M059J (cell line): ENCODE measurements around the gene UBAC1. TPM values are rescaled to one million over a fixed set of nuclear protein-coding genes. Genes with fewer than 3 reads are reported as not detected.

Experiments used
- DNase-seq: peaks from one replicate; pipeline ENCODE4 v3.0.0-alpha.2; 2012; ENCODE audit warnings: low read depth
- total RNA-seq: library from RNA; depleted of rRNA; stranded (reverse); fragments of >200 nt; shearing (Covaris generic); gene quantifications from 2 replicates; pipeline ENCODE4 v1.2.3, GENCODE V29; 2014

The UBAC1 gene
- total RNA-seq, 1 experiment from 2014 or later = 54.6 TPM

GRCh38 chr9:135993765-135994500 lies 32.8 kb upstream of the UBAC1 start:
- peak; percentile 20 for DNase-seq

DNA sequence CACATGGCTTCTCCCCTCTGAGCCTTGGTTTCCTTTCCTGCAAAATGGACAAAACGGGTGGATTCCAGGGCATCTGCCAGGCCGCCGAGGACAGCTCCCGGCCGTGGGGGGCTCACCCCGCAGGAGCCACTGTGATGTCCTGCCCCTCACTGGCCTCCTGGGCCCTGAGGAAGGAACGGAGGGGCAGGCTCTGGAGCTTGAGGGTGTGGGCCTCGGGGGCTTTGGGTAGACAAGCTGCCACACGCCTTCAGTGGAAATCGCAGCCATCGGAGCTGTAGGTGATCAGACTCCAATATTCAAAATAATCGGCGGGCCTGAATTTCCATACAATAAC lies 32.2 kb upstream of the UBAC1 start:
- no peak for DNase-seq

- DNase-seq = peak; percentile 67
These were observed 31.6 kb upstream of the UBAC1 start for GRCh38 chr9:135992486-135993408.

GRCh38 chr9:135991771-135992170 lies 30.6 kb upstream of the UBAC1 start:
- DNase-seq = no peak

GRCh38 chr9:135990468-135991429 lies 29.6 kb upstream of the UBAC1 start:
- no peak for DNase-seq

GRCh38 chr9:135989722-135990467 lies 28.7 kb upstream of the UBAC1 start:
- DNase-seq = no peak

- no peak for DNase-seq
These were observed 28.0 kb upstream of the UBAC1 start for GRCh38 chr9:135989157-135989556.

DNA sequence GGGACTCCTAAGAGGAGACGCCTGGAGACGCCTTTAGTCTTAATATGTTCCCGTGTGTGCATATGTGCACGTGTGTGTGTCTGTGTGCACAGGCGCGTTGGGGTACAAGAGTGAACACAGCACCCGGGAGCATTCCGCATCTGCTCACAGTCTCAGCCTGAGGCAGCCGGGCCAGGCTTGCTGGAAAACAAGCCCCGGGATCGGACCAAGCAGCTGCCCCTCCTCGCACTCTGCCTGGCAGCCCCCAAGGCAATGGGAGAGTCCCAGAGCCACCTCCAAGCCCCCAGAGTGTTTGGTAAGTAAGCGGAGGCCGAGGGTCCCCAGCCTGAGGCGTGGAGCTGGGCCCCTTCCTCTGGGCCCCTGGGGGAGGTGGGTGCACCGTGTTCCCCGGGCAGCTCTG lies 27.3 kb upstream of the UBAC1 start:
- DNase-seq = no peak

DNA sequence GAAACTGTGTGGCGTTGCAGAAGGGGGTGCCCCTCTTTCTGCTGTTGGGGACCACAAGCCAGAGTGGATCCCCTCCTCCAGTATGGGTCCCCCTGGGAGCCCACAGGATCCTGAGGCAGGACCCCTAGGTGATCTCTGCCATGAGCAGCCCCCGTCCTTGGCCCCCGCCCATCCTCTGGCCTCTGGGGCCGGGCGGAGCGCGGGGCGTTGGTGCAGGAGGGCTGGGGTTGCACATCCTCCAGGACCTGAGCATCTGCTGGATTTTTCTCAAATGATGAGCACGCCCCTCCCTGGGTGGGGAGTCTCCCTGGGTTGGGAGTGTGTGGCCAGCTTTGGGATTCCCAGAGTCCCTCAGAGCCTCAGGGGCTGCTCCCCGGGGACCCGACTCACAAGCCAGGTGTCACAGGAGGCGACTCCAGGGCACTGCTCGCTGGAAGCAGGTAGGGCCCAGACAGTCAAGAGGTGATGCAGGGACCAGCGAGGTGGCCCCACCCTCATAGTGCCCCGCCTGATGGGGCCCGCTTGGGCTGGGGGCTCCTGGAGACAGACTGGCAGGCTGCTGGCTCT lies 26.7 kb upstream of the UBAC1 start:
- DNase-seq = no peak

- no peak for DNase-seq
These were observed 25.4 kb upstream of the UBAC1 start for GRCh38 chr9:135986605-135987004.

GRCh38 chr9:135985889-135986288 lies 24.7 kb upstream of the UBAC1 start:
- DNase-seq = no peak

DNA sequence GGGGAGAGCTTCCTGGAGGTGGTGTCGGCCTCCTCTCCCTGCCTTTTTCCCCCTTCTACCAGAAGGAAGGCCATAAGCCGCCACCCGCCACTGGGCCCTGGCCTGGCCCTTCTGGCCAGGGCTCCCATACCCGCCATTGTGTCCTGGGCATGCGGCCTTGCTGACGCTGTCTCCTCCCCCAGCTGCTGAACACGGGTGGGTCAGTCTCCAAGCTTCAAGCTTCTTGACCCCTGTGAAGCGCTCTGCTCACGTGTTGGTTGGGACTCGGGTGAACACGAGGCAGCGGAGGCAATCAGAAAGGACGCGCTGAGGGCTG lies 24.2 kb upstream of the UBAC1 start:
- no peak for DNase-seq

DNA sequence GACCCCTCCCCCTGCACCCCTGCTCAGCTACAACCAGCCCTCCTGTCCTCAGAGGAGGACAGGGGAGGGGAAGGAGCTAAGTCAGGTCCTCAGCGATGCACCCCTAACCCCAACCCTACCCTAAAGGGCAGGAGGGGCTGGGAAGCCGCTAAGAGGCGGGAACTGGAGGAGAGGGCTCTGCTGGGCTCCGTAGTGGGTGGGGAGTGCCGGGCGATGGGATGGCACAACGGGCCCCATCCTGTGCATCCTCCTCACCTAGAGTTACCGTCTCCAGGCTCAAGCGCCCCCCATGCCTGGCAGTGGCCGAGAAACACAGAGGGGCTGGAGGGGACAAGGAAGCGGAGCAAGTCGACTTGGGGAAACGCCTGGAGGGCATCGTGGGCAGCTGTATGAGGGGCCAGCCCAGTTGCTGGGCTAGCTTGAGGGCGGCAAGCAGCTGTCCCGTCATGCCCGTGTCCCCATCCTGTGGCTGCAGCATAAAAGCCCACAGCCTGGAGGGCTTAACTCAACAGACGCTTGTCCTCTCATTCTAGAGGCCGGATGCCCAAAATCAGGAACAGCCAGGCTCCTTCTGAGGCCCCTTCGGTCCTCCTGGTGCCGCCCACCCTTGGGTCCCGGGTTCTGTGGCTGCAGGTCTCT lies 23.0 kb upstream of the UBAC1 start:
- DNase-seq = no peak

- no peak for DNase-seq
These were observed 22.3 kb upstream of the UBAC1 start for GRCh38 chr9:135983208-135984071.

DNA sequence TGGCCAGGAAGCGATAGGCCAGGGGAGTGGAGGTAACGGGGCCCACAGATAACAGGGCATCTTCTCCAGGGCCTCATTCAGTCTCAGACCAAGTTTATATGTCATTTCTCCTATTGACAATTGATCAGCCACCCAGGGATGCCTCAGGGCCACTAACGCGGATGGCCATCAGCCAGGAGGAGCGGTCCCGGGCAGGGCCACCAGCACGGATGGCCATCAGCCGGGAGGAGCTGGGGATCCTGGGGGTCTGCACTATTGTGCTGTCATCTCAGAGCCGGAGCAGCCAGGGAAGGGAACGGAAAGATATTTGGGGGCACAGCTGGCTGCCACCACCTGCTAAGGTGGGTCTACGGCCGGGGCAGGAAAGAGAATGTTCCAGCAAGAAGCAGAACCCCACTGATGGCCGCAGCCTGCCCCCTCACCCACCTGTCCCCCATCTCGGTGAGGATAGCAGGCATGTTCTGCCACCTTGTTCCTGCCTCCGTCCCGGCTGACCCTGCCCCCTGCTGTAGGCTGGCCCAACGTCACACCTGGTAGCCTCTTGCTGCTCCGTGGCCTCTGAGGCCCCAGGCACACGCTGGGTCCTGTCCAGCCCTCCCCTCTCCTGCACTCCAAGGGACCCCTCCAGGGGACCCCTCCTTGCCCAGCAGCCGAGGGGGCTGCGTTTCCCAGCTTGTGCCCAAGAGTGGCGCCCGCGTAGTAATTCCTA lies 21.5 kb upstream of the UBAC1 start:
- no peak for DNase-seq

DNA sequence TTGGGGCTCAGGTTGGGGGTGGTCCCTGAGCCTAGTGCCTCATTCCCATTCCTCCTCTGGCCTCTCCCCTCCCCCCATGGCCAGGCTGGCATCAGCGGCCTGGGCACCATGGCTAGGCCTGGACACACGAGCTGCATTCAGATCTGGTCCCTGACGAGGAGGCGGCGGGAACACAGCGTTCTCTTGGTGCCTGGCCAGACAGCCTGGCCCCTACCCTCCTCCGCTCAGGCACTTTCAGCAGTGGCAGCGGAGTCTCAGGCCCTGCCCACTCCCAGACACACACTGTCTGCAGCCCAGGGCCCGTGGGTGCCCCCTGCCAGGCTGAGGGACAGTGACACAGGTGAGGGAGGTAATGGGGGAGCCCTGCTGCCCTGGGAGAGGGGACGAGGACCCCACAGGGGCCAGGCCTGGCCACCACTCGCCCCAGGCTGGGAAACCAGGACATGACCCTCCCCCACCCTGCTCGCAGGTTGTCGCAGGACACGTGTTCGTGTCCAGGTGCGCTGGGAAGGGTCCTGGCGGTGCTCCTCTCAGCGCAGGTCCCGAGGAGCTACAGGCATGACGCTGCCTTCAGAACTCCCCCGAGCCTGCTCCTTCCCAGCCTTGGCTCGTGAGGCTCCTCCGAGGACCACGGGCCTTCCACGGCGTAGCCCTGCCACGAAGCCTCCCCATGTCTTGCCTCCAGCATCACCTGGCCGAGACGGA lies 19.9 kb upstream of the UBAC1 start:
- no peak for DNase-seq

DNA sequence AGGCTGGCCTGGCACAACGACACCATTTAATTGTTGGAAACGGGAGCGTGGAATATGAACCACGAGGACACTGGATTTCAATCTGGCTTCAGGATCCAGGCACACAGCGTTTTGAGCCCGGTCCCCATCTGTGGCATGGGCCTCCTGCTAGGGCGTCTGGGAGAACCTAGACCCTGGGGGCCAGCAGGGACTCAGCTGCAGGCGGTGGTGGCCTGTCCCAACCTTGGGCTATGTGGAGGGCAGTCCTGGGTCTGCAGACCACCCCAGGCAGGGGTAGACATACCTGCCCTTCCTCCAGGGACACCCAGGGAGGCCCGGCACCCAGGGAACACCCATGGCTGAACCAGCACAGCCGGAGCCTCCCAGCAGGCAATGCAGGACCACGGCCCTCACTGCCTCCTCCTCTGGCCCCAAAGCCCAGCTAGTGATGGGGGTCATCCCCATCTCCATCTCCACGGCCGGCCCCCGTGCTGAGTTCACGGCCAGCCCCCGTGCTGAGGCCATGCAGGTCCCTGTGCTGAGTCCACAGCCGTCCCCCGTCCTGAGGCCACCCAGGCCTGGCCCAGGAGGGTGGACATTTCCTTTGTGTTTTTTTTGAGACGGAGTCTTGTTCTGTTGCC lies 18.5 kb upstream of the UBAC1 start:
- no peak for DNase-seq
